Type B pancreatic cell (in vitro differentiated cells): ENCODE results near the gene TSPAN4. TPM values are rescaled to one million over a fixed set of nuclear protein-coding genes. Genes with fewer than 3 reads are reported as not detected.

Experiments
- DNase-seq: peaks from one replicate; pipeline ENCODE4 v3.0.0; 2021; ENCODE audit warnings: mixed read lengths; ENCODE audit not compliant: unreplicated experiment; ENCODE audit errors: extremely low spot score
- H3K27ac Mint-ChIP-seq: 2 replicates; pipeline ENCODE4 v1.8.0; 2021; ENCODE audit warnings: mild to moderate bottlenecking, mixed read lengths
- H3K27me3 Mint-ChIP-seq: 2 replicates; pipeline ENCODE4 v1.8.0; 2021; ENCODE audit warnings: mixed read lengths
- H3K36me3 Mint-ChIP-seq: 2 replicates; pipeline ENCODE4 v1.8.0; 2021; ENCODE audit warnings: mixed read lengths
- H3K4me1 Mint-ChIP-seq: one replicate; pipeline ENCODE4 v1.8.0; 2021; ENCODE audit warnings: mixed read lengths; ENCODE audit not compliant: unreplicated experiment
- H3K4me3 Mint-ChIP-seq: 2 replicates; pipeline ENCODE4 v1.8.0; 2021; ENCODE audit warnings: mild to moderate bottlenecking, mixed read lengths
- H3K9me3 Mint-ChIP-seq: 2 replicates; pipeline ENCODE4 v1.8.0; 2021; ENCODE audit warnings: mixed read lengths
- CTCF ChIP-seq: fragments of 200-600 bp; sonication (generic); conservative IDR thresholded peaks from 2 replicates; pipeline ENCODE4 v1.5.0; 2021; ENCODE audit warnings: antibody characterized with exemption, mild to moderate bottlenecking
- total RNA-seq: library from RNA; stranded (reverse); gene quantifications from 2 replicates; pipeline ENCODE4 v1.2.1, GENCODE V29; 2021; ENCODE audit warnings: low replicate concordance

Gene TSPAN4
- total RNA-seq, 1 donor from 2014 or later = 43.2 TPM

DNA sequence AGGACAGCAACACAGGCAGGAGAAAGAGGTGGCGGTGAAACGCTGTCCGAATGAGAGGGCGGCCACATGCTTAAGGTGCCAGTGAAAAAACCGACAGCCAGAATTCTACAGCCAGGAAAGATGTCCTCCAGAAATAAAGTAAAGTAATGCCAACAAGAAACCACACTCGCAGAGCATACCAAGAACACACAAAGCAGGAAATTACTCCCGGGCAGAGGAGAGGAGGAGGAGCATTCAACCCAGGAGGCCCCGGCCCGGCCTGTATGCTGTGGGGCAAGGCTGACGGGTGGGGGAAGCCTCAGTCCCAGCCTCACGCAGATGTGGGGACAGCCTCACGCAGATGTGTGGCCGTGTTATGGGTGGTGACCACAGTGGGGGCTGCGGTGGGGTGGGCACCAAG lies 39.9 kb downstream of the TSPAN4 start:
- H3K4me3 Mint-ChIP-seq = no peak overlapping the region
- no peak overlapping the region for H3K27ac Mint-ChIP-seq
- no peaks in the 10 kb centered on the region for H3K27me3 Mint-ChIP-seq
- TF ChIP-seq CTCF = no peak
- H3K36me3 Mint-ChIP-seq = peaks cover 3% of the 10 kb centered on the region
- H3K9me3 Mint-ChIP-seq = no peaks in the 10 kb centered on the region
- no peaks in the 10 kb centered on the region for H3K4me1 Mint-ChIP-seq
- no peak for DNase-seq

DNA sequence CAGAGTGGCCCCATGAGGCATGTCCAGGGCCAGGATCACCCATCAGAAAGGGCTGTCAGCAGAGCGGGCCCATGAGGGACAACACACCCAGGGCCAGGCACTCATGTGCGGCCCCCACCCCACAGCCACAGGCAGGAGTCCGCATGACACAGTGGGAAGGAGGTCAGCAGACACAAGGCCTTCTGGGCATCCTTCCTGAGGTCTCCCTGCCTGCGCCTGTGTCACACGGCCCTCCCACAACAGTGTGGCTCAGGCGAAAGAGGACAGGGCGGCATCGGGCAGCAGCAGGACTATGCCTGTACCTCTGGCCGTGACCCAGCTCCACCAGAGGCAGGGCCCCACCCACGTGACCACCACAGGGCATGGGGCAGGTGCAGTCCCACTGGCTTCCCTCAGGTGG lies 40.9 kb downstream of the TSPAN4 start:
- no peaks in the 10 kb centered on the region for H3K27me3 Mint-ChIP-seq
- DNase-seq = no peak
- H3K4me1 Mint-ChIP-seq = no peaks in the 10 kb centered on the region
- no peak overlapping the region for H3K4me3 Mint-ChIP-seq
- no peak overlapping the region for H3K27ac Mint-ChIP-seq
- no peak for TF ChIP-seq CTCF
- H3K9me3 Mint-ChIP-seq = no peaks in the 10 kb centered on the region
- peaks cover 3% of the 10 kb centered on the region for H3K36me3 Mint-ChIP-seq

DNA sequence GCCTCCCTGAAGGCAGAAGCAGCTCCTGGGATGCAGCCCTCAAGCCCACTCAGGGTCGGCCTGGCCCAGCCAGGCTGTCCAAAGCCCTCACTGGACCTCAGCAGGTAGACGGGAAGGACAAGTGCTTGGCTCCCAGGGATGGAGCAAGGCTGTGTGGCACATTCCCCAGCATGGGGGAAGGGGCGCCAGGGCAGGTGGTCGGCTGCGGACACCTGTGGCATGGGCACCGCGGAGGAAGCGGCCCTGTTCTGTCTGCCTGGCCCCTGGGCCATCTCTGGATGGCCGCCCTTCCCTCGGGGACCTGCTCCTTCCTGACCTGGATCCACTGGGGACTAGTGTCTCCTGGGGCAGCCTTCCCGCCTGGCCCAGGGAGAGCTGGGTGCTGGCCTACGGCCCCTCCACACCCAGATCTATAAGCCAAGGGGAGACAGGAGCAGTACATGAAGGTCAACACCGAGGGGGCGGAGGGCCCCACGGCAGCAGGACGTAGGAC lies 42.0 kb downstream of the TSPAN4 start:
- Mint-ChIP-seq H3K4me3 (no peak overlapping the region), H3K4me1 (no peaks in the 10 kb centered on the region), H3K27ac (no peak overlapping the region), H3K36me3 (peaks cover 3% of the 10 kb centered on the region), H3K9me3 (no peaks in the 10 kb centered on the region), H3K27me3 (no peaks in the 10 kb centered on the region)
- no peak for TF ChIP-seq CTCF
- DNase-seq = no peak

GRCh38 chr11:886568-886967 lies 43.9 kb downstream of the TSPAN4 start:
- H3K36me3 Mint-ChIP-seq = peaks cover 3% of the 10 kb centered on the region
- TF ChIP-seq CTCF = no peak
- no peak overlapping the region for H3K27ac Mint-ChIP-seq
- no peak overlapping the region for H3K4me3 Mint-ChIP-seq
- no peak for DNase-seq
- H3K4me1 Mint-ChIP-seq = no peaks in the 10 kb centered on the region
- H3K27me3 Mint-ChIP-seq = no peaks in the 10 kb centered on the region
- H3K9me3 Mint-ChIP-seq = no peaks in the 10 kb centered on the region

GRCh38 chr11:887589-887988 lies 44.9 kb downstream of the TSPAN4 start:
- no peaks in the 10 kb centered on the region for H3K4me1 Mint-ChIP-seq
- H3K9me3 Mint-ChIP-seq = no peaks in the 10 kb centered on the region
- H3K4me3 Mint-ChIP-seq = no peak overlapping the region
- peaks cover under 1% of the 10 kb centered on the region for H3K36me3 Mint-ChIP-seq
- TF ChIP-seq CTCF = no peak
- no peak overlapping the region for H3K27ac Mint-ChIP-seq
- no peak for DNase-seq
- H3K27me3 Mint-ChIP-seq = no peaks in the 10 kb centered on the region
